GM12878 (cell line): ENCODE results near the gene PARN. TPM values are rescaled to one million over a fixed set of nuclear protein-coding genes. Genes with fewer than 3 reads are reported as not detected.

Experiments used
- ATAC-seq: fragments of 200-7000 bp; cut with Tn5 transposase; 3 replicates; pipeline ENCODE4 v1.9.1; 2020; ENCODE audit warnings: mild to moderate bottlenecking, moderate library complexity
- BruUV-seq: library from RNA; stranded (reverse); fragments of 400-500 nt; replicated peaks from 2 replicates; lab custom pipeline; 2021; lab: Mats Ljungman, UMichigan
- CTCF ChIA-PET: fragments of 300-600 bp; sonication (Branson Sonifier 250); formaldehyde crosslinking; extraction: SDS; loops from one replicate; lab custom pipeline; 2021; ENCODE audit warnings: inconsistent platforms; lab: Yijun Ruan, JAX
- POLR2A ChIA-PET: fragments of 350-600 bp; formaldehyde crosslinking; extraction: SDS; loops from one replicate; lab custom pipeline; 2021; ENCODE audit warnings: inconsistent platforms; lab: Charles Lee
- RAD21 ChIA-PET: fragments of 300-600 bp; sonication (Branson Sonifier 250); formaldehyde crosslinking; loops from one replicate; lab custom pipeline; 2023; ENCODE audit warnings: antibody characterized with exemption; ENCODE audit not compliant: unreplicated experiment; lab: Charles Lee
- SMC1A ChIA-PET: fragments of 300-600 bp; sonication (Branson Sonifier 250); formaldehyde crosslinking; loops from one replicate; lab custom pipeline; 2023; ENCODE audit not compliant: unreplicated experiment, uncharacterized antibody; lab: Charles Lee
- DNase-seq: peaks from one replicate; pipeline ENCODE4 v3.0.0-alpha.2; 2011; ENCODE audit warnings: low read depth, low spot score
- FAIRE-seq: peaks from 3 replicates; lab custom pipeline; 2011; peaks lifted over from hg19 to GRCh38; lab: Jason Lieb, UNC
- H2AFZ ChIP-seq: 2 replicates; pipeline ENCODE4 v1.6.0; 2011; ENCODE audit warnings: low read depth, low read length, control low read depth; ENCODE audit not compliant: control insufficient read depth
- H3K27ac ChIP-seq: 2 replicates; pipeline ENCODE4 v1.5.1; 2011; ENCODE audit warnings: control low read depth; ENCODE audit not compliant: control insufficient read depth, insufficient read depth
- H3K27me3 ChIP-seq, 2 experiments: replicated peaks in 1 of 2; 2 replicates each; pipeline versions ENCODE4 v1.6.0 to v1.6.1; 2011; ENCODE audit warnings: low read length in 1 of 2; ENCODE audit not compliant: control insufficient read depth in 2 of 2, insufficient read depth in 2 of 2
- H3K36me3 ChIP-seq, 2 experiments: 2 replicates each; pipeline ENCODE4 v1.5.1; 2011; ENCODE audit warnings: low read length in 1 of 2; ENCODE audit not compliant: control insufficient read depth in 2 of 2, insufficient read depth in 2 of 2
- H3K4me1 ChIP-seq: 2 replicates; pipeline ENCODE4 v1.6.1; 2011; ENCODE audit warnings: mild to moderate bottlenecking, low read length, moderate library complexity, mixed read lengths; ENCODE audit not compliant: control insufficient read depth, insufficient read depth
- H3K4me2 ChIP-seq: 2 replicates; pipeline ENCODE4 v1.6.0; 2011; ENCODE audit warnings: control low read depth; ENCODE audit not compliant: control insufficient read depth, insufficient read depth
- H3K4me3 ChIP-seq: fragments of 200-600 bp; sonication (generic); 2 replicates; pipeline ENCODE4 v1.5.1; 2016
- H3K79me2 ChIP-seq: 2 replicates; pipeline ENCODE4 v1.6.0; 2011; ENCODE audit warnings: low read length; ENCODE audit not compliant: control insufficient read depth, insufficient read depth
- H3K9ac ChIP-seq: 2 replicates; pipeline ENCODE4 v1.8.0; 2011; ENCODE audit warnings: low read length, control low read depth, mixed read lengths; ENCODE audit not compliant: control insufficient read depth, insufficient read depth
- H3K9me3 ChIP-seq: replicated peaks from 3 replicates; pipeline ENCODE4 v1.5.1; 2011; ENCODE audit warnings: mild to moderate bottlenecking, low read length; ENCODE audit not compliant: control insufficient read depth, insufficient read depth
- H4K20me1 ChIP-seq: 2 replicates; pipeline ENCODE4 v1.6.0; 2011; ENCODE audit not compliant: control insufficient read depth, insufficient read depth
- ATF7 ChIP-seq: fragments of 450-650 bp; IDR thresholded peaks from 2 replicates; pipeline ENCODE4 v1.6.1; 2016; ENCODE audit warnings: low read depth, mild to moderate bottlenecking
- BCLAF1 ChIP-seq: fragments of 450-650 bp; IDR thresholded peaks from 2 replicates; pipeline ENCODE4 v1.6.1; 2017; ENCODE audit warnings: antibody characterized with exemption, mild to moderate bottlenecking, moderate library complexity
- CBX5 ChIP-seq: sonication (generic); IDR thresholded peaks from 2 replicates; pipeline ENCODE4 v1.6.1; 2016; ENCODE audit warnings: low read depth, moderate library complexity, mild to moderate bottlenecking, inconsistent platforms
- EP300 ChIP-seq, 2 experiments: fragments of 150-350 bp in 1 of 2; IDR thresholded peaks; 2 replicates each; pipeline ENCODE4 v1.6.1; 2011 to 2012; ENCODE audit warnings: low read depth in 2 of 2, low read length in 2 of 2, borderline replicate concordance in 1 of 2, improper control_type of control experiment in 1 of 2, inconsistent platforms in 1 of 2; ENCODE audit not compliant: control insufficient read depth in 1 of 2
- NR2F1 ChIP-seq: fragments of 450-650 bp; conservative IDR thresholded peaks from 2 replicates; pipeline ENCODE4 v1.6.1; 2017; ENCODE audit warnings: mild to moderate bottlenecking
- PAX5 ChIP-seq: IDR thresholded peaks from 2 replicates; pipeline ENCODE4 v1.6.1; 2011; ENCODE audit warnings: low read depth, low read length, borderline replicate concordance
- SMAD1 ChIP-seq: fragments of 450-650 bp; IDR thresholded peaks from 2 replicates; pipeline ENCODE4 v1.6.1; 2018; ENCODE audit warnings: mild to moderate bottlenecking, low read depth; ENCODE audit not compliant: partially characterized antibody
- YY1 ChIP-seq: IDR thresholded peaks from 2 replicates; pipeline ENCODE4 v1.6.1; 2011; ENCODE audit warnings: low read depth, mild to moderate bottlenecking, low read length
- ZBED1 ChIP-seq: IDR thresholded peaks from 2 replicates; pipeline ENCODE4 v1.6.1; 2016; ENCODE audit warnings: borderline replicate concordance
- ZNF217 ChIP-seq: fragments of 450-650 bp; IDR thresholded peaks from 2 replicates; pipeline ENCODE4 v1.6.1; 2017; ENCODE audit warnings: antibody characterized with exemption, mild to moderate bottlenecking
- ZNF384 ChIP-seq: IDR thresholded peaks from 2 replicates; pipeline ENCODE4 v1.6.1; 2012; ENCODE audit warnings: low read depth, mild to moderate bottlenecking, low read length, improper control_type of control experiment, borderline replicate concordance
- WGBS: methylation state at CpG from one replicate; pipeline ENCODE4 v1.1.6; 2016; ENCODE audit warnings: low lambda C conversion rate; ENCODE audit not compliant: insufficient replicate concordance, insufficient coverage; ENCODE audit errors: missing lambda C conversion rate; 5-methylcytosine and 5-hydroxymethylcytosine counted together
- in situ Hi-C: fragments of 300-500 bp; cut with MboI; formaldehyde crosslinking; loops from 9 replicates; pipeline ENCODE4 v1.14.3; 2018; ENCODE audit warnings: mixed read lengths
- intact Hi-C: fragments of 100-400 bp; cut with micrococcal nuclease; formaldehyde crosslinking; loops from one replicate; pipeline ENCODE4 v1.14.2; 2022; ENCODE audit not compliant: unreplicated experiment
- polyA plus RNA-seq, 11 experiments: library from polyadenylated mRNA; depleted of rRNA in 4 of 11; unstranded in 6 of 11; stranded (reverse) in 5 of 11; fragments of >200 nt; fragmentation: Nextera tagmentation in 4 of 11; fragmentation: Illumina TruSeq in 1 of 11; extraction: Ambion mirVana in 4 of 11; extraction: Trizol in 1 of 11; gene quantifications; 1 replicate in 1 of 11; 2 replicates in 10 of 11; pipeline versions ENCODE4 v1.2.1 to v1.2.3, GENCODE V29; 2011 to 2016; ENCODE audit warnings: inconsistent platforms in 2 of 11, missing spikeins in 2 of 11, low read depth in 1 of 11
- total RNA-seq, 4 experiments: library from RNA; depleted of rRNA in 3 of 4; stranded (reverse); fragments of >200 nt in 3 of 4; fragmentation: Illumina TruSeq in 1 of 4; extraction: Trizol in 1 of 4; gene quantifications; 2 replicates each; pipeline versions ENCODE4 v1.2.1 to v1.2.3, GENCODE V29; 2013 to 2021

Gene PARN
- total and polyA plus RNA-seq, 10 of the 15 experiments (the other 5 are each of a cell fraction or from before 2014, with no cell fraction given), result 15.6 to 77.3 (median 47.7) TPM

- Histone ChIP-seq H3K36me3 (peaks cover 6 to 15% of the 10 kb centered on the region in 2 experiments; a peak in 3 of 4 replicates), H3K9ac (no peak overlapping the region)
- BruUV-seq, result no TSS peak
These were observed 13.8 kb downstream of the PARN start for GRCh38 chr16:14616280-14616679.

More at GRCh38 chr16:14616280-14616679, 13.8 kb downstream of the PARN start:
- RAD21 ChIA-PET, result interaction anchor here (1.1 kb wide), 1 partner anchor 307 kb away, joined by 3 read pairs; no protein-coding TSS in a partner anchor
- FAIRE-seq (no peak), ATAC-seq (no peak)
- intact Hi-C loops, result no loop called here
- no peaks in the 10 kb centered on the region for H4K20me1 ChIP-seq
- no peaks in the 10 kb centered on the region for H3K4me1 ChIP-seq
- H2AFZ ChIP-seq, result no peak overlapping the region
- no peaks in the 10 kb centered on the region for H3K9me3 ChIP-seq
- TF ChIP-seq NR2F1, result no peak
- TF ChIP-seq EP300 (IDR thresholded peaks at IDR 0.05; ENCODE audit: borderline replicate concordance in 1 of 2, control insufficient read depth in 1 of 2, low read depth in 2 of 2, low read length in 2 of 2), result no peak
- no peak for TF ChIP-seq YY1
- no peak for TF ChIP-seq PAX5
- TF ChIP-seq SMAD1, result no peak
- no peak for TF ChIP-seq BCLAF1
- TF ChIP-seq CBX5, result no peak
- TF ChIP-seq ZNF384, result no peak
- no peak for TF ChIP-seq ZNF217
- TF ChIP-seq ATF7, result no peak
- TF ChIP-seq ZBED1, result no peak
- TF ChIP-seq, all 136 proteins: peak for 0
- ChIA-PET SMC1A (interaction anchor here (1.8 kb wide), 1 partner anchor 8 kb away, joined by 5 read pairs; no protein-coding TSS in a partner anchor), CTCF (no interaction called here), POLR2A (interaction anchor here (0.7 to 0.9 kb wide), 2 partner anchors 8 to 14 kb away, joined by 3 read pairs; partner anchors contain the start of gene PARN)
- Histone ChIP-seq H3K79me2 (no peaks in the 10 kb centered on the region; the same call in 1 of the 2 replicates), H3K4me2 (no peak overlapping the region), H3K27me3 (no peaks in the 10 kb centered on the region), H3K27ac (no peak overlapping the region), H3K4me3 (no peak overlapping the region)
- no peak for DNase-seq
- WGBS, result 93% methylated on average over 4 of the region's 4 CpGs
- in situ Hi-C loops, result no loop called here
